ENCODE results near the gene RBP2.

DNA sequence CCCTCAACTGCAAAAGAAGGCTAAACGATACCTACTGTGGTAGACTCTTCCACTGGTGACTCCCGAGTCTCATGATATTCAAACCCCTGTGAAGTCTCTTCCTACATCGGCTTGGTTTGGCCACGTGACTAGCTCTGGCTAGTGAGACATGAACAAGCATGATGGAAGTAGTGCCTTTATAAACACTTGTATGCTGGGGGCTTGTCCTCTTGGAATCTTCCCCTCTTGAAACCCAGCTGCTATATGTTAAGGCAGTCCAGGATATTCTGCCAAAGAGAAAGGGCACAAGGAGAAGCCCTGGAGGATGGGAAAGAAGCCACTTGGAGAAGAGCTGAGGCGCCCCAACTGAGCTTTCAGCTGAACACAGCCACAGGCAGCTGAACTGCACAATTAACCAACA lies 46.9 kb upstream of the RBP2 start:
- TF ChIP-seq, protein P1, sequence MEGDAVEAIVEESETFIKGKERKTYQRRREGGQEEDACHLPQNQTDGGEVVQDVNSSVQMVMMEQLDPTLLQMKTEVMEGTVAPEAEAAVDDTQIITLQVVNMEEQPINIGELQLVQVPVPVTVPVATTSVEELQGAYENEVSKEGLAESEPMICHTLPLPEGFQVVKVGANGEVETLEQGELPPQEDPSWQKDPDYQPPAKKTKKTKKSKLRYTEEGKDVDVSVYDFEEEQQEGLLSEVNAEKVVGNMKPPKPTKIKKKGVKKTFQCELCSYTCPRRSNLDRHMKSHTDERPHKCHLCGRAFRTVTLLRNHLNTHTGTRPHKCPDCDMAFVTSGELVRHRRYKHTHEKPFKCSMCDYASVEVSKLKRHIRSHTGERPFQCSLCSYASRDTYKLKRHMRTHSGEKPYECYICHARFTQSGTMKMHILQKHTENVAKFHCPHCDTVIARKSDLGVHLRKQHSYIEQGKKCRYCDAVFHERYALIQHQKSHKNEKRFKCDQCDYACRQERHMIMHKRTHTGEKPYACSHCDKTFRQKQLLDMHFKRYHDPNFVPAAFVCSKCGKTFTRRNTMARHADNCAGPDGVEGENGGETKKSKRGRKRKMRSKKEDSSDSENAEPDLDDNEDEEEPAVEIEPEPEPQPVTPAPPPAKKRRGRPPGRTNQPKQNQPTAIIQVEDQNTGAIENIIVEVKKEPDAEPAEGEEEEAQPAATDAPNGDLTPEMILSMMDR (IDR thresholded peaks at IDR 0.05): no peak
- no peak for TF ChIP-seq ZFX (IDR thresholded peaks at IDR 0.05; ENCODE audit: borderline replicate concordance)
